H9 (cell line): ENCODE results near the gene WLS. TPM values are rescaled to one million over a fixed set of nuclear protein-coding genes. Genes with fewer than 3 reads are reported as not detected.

Experiments used
- DNase-seq: peaks from one replicate; pipeline ENCODE4 v3.0.0-alpha.2; 2017
- H2AFZ ChIP-seq: one replicate; pipeline ENCODE4 v1.6.1; 2013; ENCODE audit warnings: mild to moderate bottlenecking, low read length, control low read depth, moderate library complexity
- H2AK5ac ChIP-seq: 2 replicates; pipeline ENCODE4 v1.6.1; 2013; ENCODE audit warnings: low read length, control low read depth, mixed read lengths; ENCODE audit not compliant: insufficient read length
- H2BK120ac ChIP-seq: one replicate; pipeline ENCODE4 v1.6.1; 2013; ENCODE audit warnings: low read depth, mild to moderate bottlenecking, low read length, control low read depth, inconsistent platforms; ENCODE audit not compliant: poor library complexity, severe bottlenecking
- H2BK12ac ChIP-seq: 2 replicates; pipeline ENCODE4 v1.6.1; 2013; ENCODE audit warnings: low read length, control low read depth, mixed read lengths, low read depth; ENCODE audit not compliant: insufficient read length
- H2BK15ac ChIP-seq: 2 replicates; pipeline ENCODE4 v1.6.1; 2013; ENCODE audit warnings: low read depth, low read length, control low read depth
- H2BK20ac ChIP-seq: one replicate; pipeline ENCODE4 v1.6.1; 2013; ENCODE audit warnings: low read depth, mild to moderate bottlenecking, low read length, control low read depth, inconsistent platforms; ENCODE audit not compliant: poor library complexity, severe bottlenecking
- H2BK5ac ChIP-seq: 2 replicates; pipeline ENCODE4 v1.6.1; 2013; ENCODE audit warnings: low read length, control low read depth, mixed read lengths; ENCODE audit not compliant: insufficient read length
- H3K14ac ChIP-seq: 2 replicates; pipeline ENCODE4 v1.6.1; 2013; ENCODE audit warnings: low read length, control low read depth; ENCODE audit not compliant: insufficient read depth
- H3K18ac ChIP-seq: 2 replicates; pipeline ENCODE4 v1.6.1; 2013; ENCODE audit warnings: low read depth, mild to moderate bottlenecking, mixed read lengths, low read length, control low read depth; ENCODE audit not compliant: insufficient read length
- H3K23ac ChIP-seq: 2 replicates; pipeline ENCODE4 v1.6.1; 2013; ENCODE audit warnings: low read length, control low read depth, mixed read lengths, low read depth; ENCODE audit not compliant: insufficient read length
- H3K23me2 ChIP-seq: 2 replicates; pipeline ENCODE4 v1.6.1; 2013; ENCODE audit warnings: low read depth, mild to moderate bottlenecking, mixed read lengths, low read length, control low read depth; ENCODE audit not compliant: insufficient read length, poor library complexity, severe bottlenecking
- H3K27ac ChIP-seq: 2 replicates; pipeline ENCODE4 v1.5.1; 2013; ENCODE audit warnings: low read length, control low read depth, mixed read lengths, low read depth; ENCODE audit not compliant: insufficient read length
- H3K27me3 ChIP-seq: 2 replicates; pipeline ENCODE4 v1.6.1; 2013; ENCODE audit warnings: low read length, control low read depth, inconsistent platforms; ENCODE audit not compliant: insufficient read depth
- H3K4ac ChIP-seq: 2 replicates; pipeline ENCODE4 v1.6.1; 2013; ENCODE audit warnings: low read depth, mild to moderate bottlenecking, control low read depth, inconsistent platforms, low read length, moderate library complexity
- H3K4me1 ChIP-seq: 2 replicates; pipeline ENCODE4 v1.6.1; 2013; ENCODE audit warnings: low read length, control low read depth, inconsistent platforms; ENCODE audit not compliant: insufficient read depth
- H3K4me2 ChIP-seq: 2 replicates; pipeline ENCODE4 v1.6.1; 2013; ENCODE audit warnings: low read length, control low read depth, mixed read lengths; ENCODE audit not compliant: insufficient read length, insufficient read depth
- H3K56ac ChIP-seq: 2 replicates; pipeline ENCODE4 v1.6.1; 2013; ENCODE audit warnings: low read depth, mild to moderate bottlenecking, mixed read lengths, low read length, control low read depth; ENCODE audit not compliant: insufficient read length
- H3K79me1 ChIP-seq: 2 replicates; pipeline ENCODE4 v1.6.1; 2013; ENCODE audit warnings: low read depth, mild to moderate bottlenecking, moderate library complexity, low read length, control low read depth, inconsistent platforms; ENCODE audit not compliant: insufficient read depth, poor library complexity, severe bottlenecking
- H3K79me2 ChIP-seq: 2 replicates; pipeline ENCODE4 v1.6.1; 2013; ENCODE audit warnings: low read length, control low read depth, inconsistent platforms; ENCODE audit not compliant: insufficient read depth
- H3K9ac ChIP-seq: 2 replicates; pipeline ENCODE4 v1.6.1; 2013; ENCODE audit warnings: low read length, control low read depth, mixed read lengths; ENCODE audit not compliant: insufficient read length; ENCODE audit errors: extremely low read depth
- H3K9me3 ChIP-seq: one replicate; pipeline ENCODE4 v1.6.1; 2013; ENCODE audit warnings: low read depth, low read length, inconsistent platforms; ENCODE audit not compliant: control insufficient read depth
- H3T11ph ChIP-seq: one replicate; pipeline ENCODE4 v1.6.1; 2013; ENCODE audit warnings: mild to moderate bottlenecking, low read length, control low read depth, inconsistent platforms
- H4K20me1 ChIP-seq: one replicate; pipeline ENCODE4 v1.6.1; 2013; ENCODE audit not compliant: control insufficient read depth, insufficient read length, insufficient read depth
- H4K5ac ChIP-seq: 2 replicates; pipeline ENCODE4 v1.6.1; 2013; ENCODE audit warnings: low read depth, mild to moderate bottlenecking, mixed read lengths, low read length, control low read depth; ENCODE audit not compliant: insufficient read length
- H4K8ac ChIP-seq: replicated peaks from 2 replicates; pipeline ENCODE4 v1.6.1; 2013; ENCODE audit warnings: low read length, control low read depth, mixed read lengths, low read depth; ENCODE audit not compliant: insufficient read length
- H4K91ac ChIP-seq: 2 replicates; pipeline ENCODE4 v1.6.1; 2013; ENCODE audit warnings: low read depth, mild to moderate bottlenecking, moderate library complexity, mixed read lengths, low read length, control low read depth; ENCODE audit not compliant: insufficient read length
- H3K27ac Mint-ChIP-seq, 3 experiments: 2 replicates in 2 of 3; 3 replicates in 1 of 3; pipeline ENCODE4 v1.8.0; 2020 to 2021; ENCODE audit warnings: mixed read lengths in 3 of 3, mild to moderate bottlenecking in 1 of 3, moderate library complexity in 1 of 3
- H3K27me3 Mint-ChIP-seq: 2 replicates; pipeline ENCODE4 v1.8.0; 2021; ENCODE audit warnings: low read depth, mild to moderate bottlenecking, moderate library complexity, mixed read lengths
- H3K36me3 Mint-ChIP-seq, 3 experiments: 2 replicates in 2 of 3; 3 replicates in 1 of 3; pipeline ENCODE4 v1.8.0; 2020 to 2021; ENCODE audit warnings: low read depth in 3 of 3, mixed read lengths in 3 of 3; ENCODE audit not compliant: insufficient read depth in 1 of 3
- H3K4me1 Mint-ChIP-seq, 2 experiments: 2 replicates each; pipeline ENCODE4 v1.8.0; 2020; ENCODE audit warnings: mixed read lengths in 2 of 2
- H3K4me3 Mint-ChIP-seq, 2 experiments: 2 replicates in 1 of 2; 3 replicates in 1 of 2; pipeline ENCODE4 v1.8.0; 2020 to 2021; ENCODE audit warnings: mild to moderate bottlenecking in 2 of 2, mixed read lengths in 2 of 2, moderate library complexity in 1 of 2
- H3K9me3 Mint-ChIP-seq, 2 experiments: 2 replicates in 1 of 2; 3 replicates in 1 of 2; pipeline ENCODE4 v1.8.0; 2020; ENCODE audit warnings: mild to moderate bottlenecking in 2 of 2, mixed read lengths in 2 of 2, moderate library complexity in 1 of 2
- CTCF ChIP-seq: fragments of 200-600 bp; sonication (generic); conservative IDR thresholded peaks from 3 replicates; pipeline ENCODE4 v1.8.0; 2021; ENCODE audit warnings: antibody characterized with exemption, mild to moderate bottlenecking
- WGBS: extraction: QIAGEN DNeasy Blood & Tissue Kit; methylation state at CpG from one replicate; pipeline ENCODE4 v1.1.7; 2013; ENCODE audit warnings: missing lambda C conversion rate, low lambda C conversion rate, mixed read lengths; ENCODE audit not compliant: insufficient read length; ENCODE audit errors: extremely low coverage; 5-methylcytosine and 5-hydroxymethylcytosine counted together
- total RNA-seq: library from RNA; stranded (reverse); gene quantifications from 2 replicates; pipeline ENCODE4 v1.2.1, GENCODE V29; 2021

Gene WLS
- total RNA-seq, 1 experiment from 2014 or later: 0.94 TPM

GRCh38 chr1:68183895-68184294 is 48.4 kb downstream of the WLS start:
- Mint-ChIP-seq H3K4me3 (no peak overlapping the region), H3K4me1 (no peaks in the 10 kb centered on the region), H3K27ac (no peak overlapping the region), H3K27me3 (no peaks in the 10 kb centered on the region; the same call in none of the 2 replicates), H3K9me3 (0 out of 5 replicates have a peak, but pooled peaks cover 0 to 5% of the 10 kb centered on the region in 2 experiments), H3K36me3 (0 out of 7 replicates have a peak, but pooled peaks cover 0 to 4% (median 0%) of the 10 kb centered on the region in 3 experiments)
- no peak overlapping the region for H2BK12ac ChIP-seq
- H3K4ac ChIP-seq: no peak overlapping the region
- H3K9ac ChIP-seq: no peak overlapping the region
- H3K27me3 ChIP-seq: no peaks in the 10 kb centered on the region
- H3K56ac ChIP-seq: no peak overlapping the region
- no CpG with 5 or more reads among the region's 2 CpGs for WGBS
- no peaks in the 10 kb centered on the region for H3K79me1 ChIP-seq
- H2BK5ac ChIP-seq: no peak overlapping the region
- H2BK20ac ChIP-seq: no peak overlapping the region
- H2BK15ac ChIP-seq: no peak overlapping the region
- no peak overlapping the region for H3K14ac ChIP-seq
- no peak overlapping the region for H3K4me2 ChIP-seq
- no peak overlapping the region for H2AFZ ChIP-seq
- no peaks in the 10 kb centered on the region for H3K79me2 ChIP-seq
- no peaks in the 10 kb centered on the region for H4K20me1 ChIP-seq
- no peak overlapping the region for H4K91ac ChIP-seq
- no peak overlapping the region for H3K27ac ChIP-seq
- no peaks in the 10 kb centered on the region for H3K9me3 ChIP-seq
- no peak overlapping the region for H3K18ac ChIP-seq
- no peak overlapping the region for H2AK5ac ChIP-seq
- DNase-seq: no peak
- H3K4me1 ChIP-seq: no peaks in the 10 kb centered on the region
- no peak overlapping the region for H3T11ph ChIP-seq
- no peak overlapping the region for H2BK120ac ChIP-seq
- H3K23me2 ChIP-seq: no peaks in the 10 kb centered on the region
- no peak for TF ChIP-seq CTCF
- H3K23ac ChIP-seq: no peak overlapping the region
- H4K5ac ChIP-seq: no peak overlapping the region
- no peak overlapping the region for H4K8ac ChIP-seq
